Muscle of arm (tissue), 14 donors: Measurements from ENCODE around the gene TGM5. TPM values are rescaled to one million over a fixed set of nuclear protein-coding genes. Genes with fewer than 3 reads are reported as not detected.
"Not testable (repeated sequence)": the region's sequence is repeated elsewhere in the genome, so short reads cannot be mapped to it uniquely, and the experiment has no call there.

Experiments used
- DNase-seq: peaks from one replicate; pipeline ENCODE4 v3.0.0-alpha.2; 2013
- long read RNA-seq, 11 donors: transcript quantifications; one replicate each; lab custom pipeline, GENCODE V29; 2026
- polyA plus RNA-seq, 12 donors: library from polyadenylated mRNA; unstranded; fragments of 120-200 nt; gene quantifications; one replicate each; pipeline ENCODE4 v1.2.1, GENCODE V29; 2013; ENCODE audit not compliant: insufficient read length in 12 of 12

TGM5 gene
- polyA plus RNA-seq: 1 to 10 TPM in 1 of 12 donors, under 1 TPM in 8, not detected in 3; 0.05 to 1.0 (median 0.20) TPM
- long read RNA-seq, donor 1: 0 reads
- long read RNA-seq, donor 2, partial matches to known transcripts: 0 of 1 reads
- long read RNA-seq, donor 2, other reads (novel, unspliced or antisense): 0 of 1 reads
- long read RNA-seq, donor 3: 0 reads
- long read RNA-seq, donor 4: 0 reads
- long read RNA-seq, donor 5: 0 reads
- long read RNA-seq, donor 6: 0 reads
- long read RNA-seq, donor 7: 0 reads
- long read RNA-seq, donor 8: 0 reads
- long read RNA-seq, donor 9: 0 reads
- long read RNA-seq, donor 10: 0 reads
- long read RNA-seq, donor 11: 0 reads

GRCh38 chr15:43266834-43267233 is at the start of gene TGM5:
Gene TGM5 (minus strand): TSS chr15:43266928. CDS start chr15:43266849, 79 bp downstream.
- no peak for DNase-seq

DNA sequence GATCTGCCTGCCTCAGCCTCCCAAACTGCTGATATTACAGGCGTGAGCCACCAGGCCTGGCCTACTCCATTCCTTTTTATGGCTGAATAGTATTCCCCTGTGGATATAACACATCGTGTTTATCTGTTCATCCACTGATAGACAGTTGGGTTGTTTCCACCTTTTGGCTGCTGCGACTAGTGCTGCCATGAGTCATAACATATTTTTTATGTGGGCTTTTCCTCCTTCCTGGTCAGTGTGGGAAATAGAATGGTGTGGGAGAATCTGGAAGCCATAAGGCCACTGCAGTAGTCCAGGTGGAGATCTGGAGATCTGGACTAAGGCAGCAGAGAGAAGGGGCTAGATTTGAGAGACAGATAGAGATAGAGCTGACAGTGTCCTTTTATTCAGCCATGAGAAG is 47.4 kb upstream of the TGM5 start:
- no peak for DNase-seq

DNA sequence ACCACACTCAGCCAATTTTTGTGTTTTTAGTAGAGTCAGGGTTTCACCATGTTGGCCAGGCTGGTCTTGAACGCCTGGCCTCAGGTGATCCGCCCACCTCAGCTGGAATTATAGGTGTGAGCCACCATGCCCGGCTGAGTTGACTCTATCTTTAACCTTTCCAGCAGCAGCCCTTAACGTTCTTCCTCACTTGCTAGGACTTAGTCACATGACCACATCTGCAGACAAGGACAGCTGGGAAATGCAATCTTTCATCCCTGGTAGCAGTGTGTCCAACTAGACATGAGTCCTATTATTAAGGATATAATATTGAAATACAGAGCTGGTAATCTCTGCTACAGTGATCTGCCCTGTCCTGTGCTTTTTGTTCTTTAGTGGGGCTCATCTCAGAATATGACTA is 45.6 kb upstream of the TGM5 start:
- DNase-seq: no peak

DNA sequence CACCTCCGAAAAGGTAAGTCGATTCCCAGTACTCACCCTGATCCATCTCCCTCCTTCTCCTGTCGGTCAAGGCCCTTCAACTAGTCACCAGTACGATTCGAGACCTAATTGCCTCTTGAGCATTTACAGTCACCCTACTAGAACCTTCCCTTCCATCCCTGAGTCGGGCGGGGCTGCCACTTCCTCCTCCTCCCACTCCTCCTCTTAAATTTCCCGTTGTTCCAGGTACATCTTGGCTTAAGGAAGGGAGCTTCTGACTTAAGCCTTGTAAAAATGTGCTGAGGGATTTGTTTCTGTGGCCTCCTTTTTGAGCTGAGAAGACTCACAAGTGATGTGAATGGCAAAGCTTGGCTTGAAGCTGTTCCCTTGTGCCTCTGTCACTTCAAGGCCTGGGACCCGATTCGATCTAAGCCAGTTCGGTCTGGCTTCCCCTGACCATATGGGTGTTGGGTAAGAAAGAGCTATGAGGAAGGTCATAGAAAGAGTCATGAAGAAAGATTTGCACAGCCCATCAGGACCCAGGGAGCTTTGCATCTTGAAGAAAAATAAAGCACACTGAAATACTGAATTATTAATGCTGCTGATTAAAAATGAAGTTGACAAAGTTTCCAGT is 35.6 kb upstream of the TGM5 start, which contains the start of gene TGM7:
Gene TGM7, minus strand, starts transcription at position 51 of the 613 bp plus-strand sequence.
- DNase-seq: no peak

- no peak for DNase-seq
These were observed 33.2 kb upstream of the TGM5 start for GRCh38 chr15:43299884-43300283.

GRCh38 chr15:43299411-43299810 is 32.7 kb upstream of the TGM5 start:
- no peak for DNase-seq

GRCh38 chr15:43294091-43294706 is 27.5 kb upstream of the TGM5 start:
- no peak for DNase-seq

- DNase-seq: no peak
These were observed 26.7 kb upstream of the TGM5 start for GRCh38 chr15:43293432-43293831.

GRCh38 chr15:43292375-43293078 is 25.8 kb upstream of the TGM5 start:
- DNase-seq: no peak

- not testable (repeated sequence) for DNase-seq
These were observed 22.9 kb upstream of the TGM5 start for GRCh38 chr15:43289656-43290055.

GRCh38 chr15:43287254-43287653 is 20.5 kb upstream of the TGM5 start:
- no peak for DNase-seq

- no peak for DNase-seq
These were observed 19.3 kb upstream of the TGM5 start for GRCh38 chr15:43286074-43286473.

DNA sequence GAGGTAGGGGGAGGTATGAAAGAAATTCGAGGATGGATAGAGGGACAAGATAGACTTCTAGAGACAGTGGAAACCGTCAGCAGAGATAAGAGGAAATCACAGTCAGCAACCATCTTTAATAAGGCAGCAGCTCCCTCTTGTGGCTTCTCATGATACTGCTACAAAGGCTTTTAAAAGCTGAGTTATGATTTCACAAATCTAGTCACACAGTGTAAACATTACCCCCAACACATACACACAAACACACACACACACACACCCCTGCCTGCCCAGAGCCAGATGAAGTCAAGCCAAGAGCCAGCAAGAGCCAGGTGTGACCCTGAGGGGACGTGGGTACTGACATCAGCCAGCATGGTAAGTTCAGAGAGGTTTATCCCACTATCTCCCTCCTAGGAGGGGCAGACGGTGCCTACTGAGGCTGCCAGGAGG is 18.9 kb upstream of the TGM5 start:
- DNase-seq: peak; percentile 66

- DNase-seq: no peak
These were observed 16.8 kb upstream of the TGM5 start for GRCh38 chr15:43283526-43283925.

DNA sequence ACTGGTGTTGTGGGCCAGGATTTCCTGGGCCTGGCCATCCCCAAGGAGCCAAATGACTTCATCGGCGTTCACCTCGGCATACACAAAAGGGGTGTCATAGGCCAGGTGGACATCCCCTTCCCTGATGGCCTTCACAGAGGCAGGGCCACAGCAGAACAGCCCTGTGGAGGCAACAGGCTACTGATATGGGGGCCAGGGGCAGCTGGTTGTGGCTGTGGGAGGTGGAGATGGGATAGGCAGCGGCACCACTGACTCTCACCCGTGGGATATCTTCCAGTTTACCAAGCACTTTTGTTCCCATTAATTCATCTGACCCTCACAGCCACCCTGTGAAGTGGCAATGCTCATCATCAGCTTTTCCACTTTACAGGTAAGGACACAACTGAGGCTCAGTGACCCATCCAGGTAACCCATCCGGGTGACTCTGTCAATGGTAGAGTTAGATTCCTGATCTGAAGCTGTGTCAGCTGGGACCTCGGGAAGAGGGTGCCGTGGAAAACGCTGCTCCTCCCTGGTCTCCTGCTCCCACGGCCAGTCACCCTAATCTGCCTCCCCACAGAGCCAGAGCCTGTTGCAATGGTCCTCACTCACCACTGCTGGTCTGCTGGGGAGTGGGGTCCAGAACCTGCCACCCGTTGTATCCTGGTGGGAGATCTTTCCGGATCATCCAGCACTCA is 15.3 kb upstream of the TGM5 start:
- DNase-seq: no peak

GRCh38 chr15:43280996-43281395 is 14.3 kb upstream of the TGM5 start:
- no peak for DNase-seq

GRCh38 chr15:43279496-43279895 is 12.8 kb upstream of the TGM5 start:
- DNase-seq: no peak

DNA sequence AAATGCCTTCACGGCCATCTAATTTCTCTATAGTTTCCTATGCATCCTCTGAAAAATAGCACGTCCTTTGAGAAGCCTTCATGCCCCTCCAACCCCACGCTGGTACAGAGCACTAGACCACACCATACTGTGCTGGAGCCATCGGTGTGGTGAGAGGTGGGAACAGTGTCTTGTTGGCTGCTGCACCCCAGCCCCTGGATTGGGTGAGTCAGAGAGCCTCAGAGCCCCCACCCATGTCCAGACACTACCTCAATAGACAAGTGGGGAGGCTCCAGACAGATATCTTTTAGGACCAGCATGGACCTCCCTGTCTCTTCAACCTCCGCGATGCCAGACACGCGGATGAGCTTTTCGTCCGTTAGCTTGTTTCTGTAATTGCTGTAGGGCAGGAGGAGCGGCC is 12.1 kb upstream of the TGM5 start:
- DNase-seq: no peak

DNA sequence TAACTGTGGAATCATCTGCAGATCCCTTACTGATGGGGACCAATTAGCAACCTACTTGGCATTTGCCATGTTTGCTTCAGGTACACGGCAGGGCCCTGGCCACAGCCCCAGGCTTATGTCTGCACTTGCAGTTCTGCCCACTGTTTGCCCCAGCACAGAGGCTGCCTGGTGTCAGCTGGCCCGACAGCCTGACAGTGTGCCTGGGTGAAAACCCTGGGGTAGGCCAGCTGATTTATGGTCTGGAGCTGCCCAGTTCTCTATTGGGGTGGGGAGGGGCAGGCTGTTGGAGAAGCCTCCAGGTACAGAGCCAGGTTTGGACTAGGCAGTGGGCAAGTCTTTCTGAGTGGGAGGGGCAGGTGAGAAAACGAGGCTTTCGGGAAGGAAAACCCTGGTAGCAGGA is 11.2 kb upstream of the TGM5 start:
- no peak for DNase-seq

GRCh38 chr15:43277231-43277823 is 10.6 kb upstream of the TGM5 start:
- no peak for DNase-seq

DNA sequence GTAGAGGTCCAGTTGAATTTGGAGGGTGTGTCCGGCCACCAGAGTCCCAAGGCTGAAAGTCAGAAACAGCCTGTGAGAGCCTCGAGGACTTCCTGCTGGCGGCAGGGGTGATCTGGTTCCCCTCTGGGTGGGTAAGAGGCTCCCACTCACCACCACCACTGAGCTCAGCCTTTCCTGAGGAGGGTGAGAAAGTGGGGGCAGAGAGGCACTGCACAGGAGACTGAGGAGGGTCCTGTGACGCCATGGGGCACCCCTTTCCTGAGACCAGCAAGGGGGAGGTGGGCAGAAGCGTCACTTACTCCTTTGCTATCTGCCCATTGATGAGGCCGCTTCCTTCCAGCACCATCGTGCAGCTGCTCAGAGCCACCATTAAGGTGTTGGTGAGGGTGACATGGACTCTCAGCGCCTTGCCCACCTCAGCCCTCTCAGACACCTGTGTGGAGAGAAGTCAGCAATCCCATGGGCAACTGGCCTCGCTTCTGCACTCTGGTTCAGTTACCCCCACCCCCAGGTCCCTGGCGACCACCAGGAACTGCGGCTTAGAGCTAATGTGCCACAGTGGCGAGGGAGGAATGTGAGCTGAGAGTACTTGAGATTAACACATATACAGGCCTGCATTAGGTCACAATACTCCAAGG is 10.0 kb upstream of the TGM5 start:
- no peak for DNase-seq
